Measurements from ENCODE around the gene SUSD6. TPM values are rescaled to one million over a fixed set of nuclear protein-coding genes. Genes with fewer than 3 reads are reported as not detected.

Gene SUSD6
- total and polyA plus RNA-seq, 2 experiments from 2014 or later, result 2.8 to 3.4 TPM

GRCh38 chr14:69753860-69754259 is 142.5 kb downstream of the SUSD6 start:
- Histone ChIP-seq H3K4me3 (no peak overlapping the region), H3K9me2 (ENCODE audit: insufficient read depth) (no peaks in the 10 kb centered on the region), H3K4me1 (ENCODE audit: insufficient read depth) (no peaks in the 10 kb centered on the region), H2AFZ (peak overlapping the region; percentile 48), H3F3A (replicated peaks; ENCODE audit: low read depth) (no peaks in the 10 kb centered on the region), H3K27me3 (ENCODE audit: insufficient read depth) (no peaks in the 10 kb centered on the region), H3K4me2 (no peak overlapping the region), H3K36me3 (ENCODE audit: insufficient read depth) (no peaks in the 10 kb centered on the region), H3K27ac (ENCODE audit: low read depth) (no peak overlapping the region), H4K20me1 (replicated peaks; ENCODE audit: insufficient read depth) (no peaks in the 10 kb centered on the region), H3K79me2 (replicated peaks; ENCODE audit: insufficient read depth) (no peaks in the 10 kb centered on the region)
- ATAC-seq (no peak), DNase-seq (ENCODE audit: low spot score) (no peak)
- H3K27ac Mint-ChIP-seq, result no peak overlapping the region
- H3K9me3 Mint-ChIP-seq, result no peaks in the 10 kb centered on the region
- H3K27me3 Mint-ChIP-seq (ENCODE audit: insufficient read depth, low read depth, poor library complexity), result peaks cover 2% of the 10 kb centered on the region
- no peaks in the 10 kb centered on the region for H3K36me3 Mint-ChIP-seq (ENCODE audit: low read depth)
- H3K4me1 Mint-ChIP-seq, result peaks cover 5% of the 10 kb centered on the region; the same call in 1 of the 3 replicates
- TF ChIP-seq STAT1 (IDR thresholded peaks at IDR 0.05; ENCODE audit: unreplicated experiment), result no peak
- no peak for TF ChIP-seq EZH2 (IDR thresholded peaks at IDR 0.05; ENCODE audit: low read depth, unreplicated experiment)
- no peak for TF ChIP-seq JUNB (IDR thresholded peaks at IDR 0.05; ENCODE audit: unreplicated experiment)
- TF ChIP-seq, protein P1, sequence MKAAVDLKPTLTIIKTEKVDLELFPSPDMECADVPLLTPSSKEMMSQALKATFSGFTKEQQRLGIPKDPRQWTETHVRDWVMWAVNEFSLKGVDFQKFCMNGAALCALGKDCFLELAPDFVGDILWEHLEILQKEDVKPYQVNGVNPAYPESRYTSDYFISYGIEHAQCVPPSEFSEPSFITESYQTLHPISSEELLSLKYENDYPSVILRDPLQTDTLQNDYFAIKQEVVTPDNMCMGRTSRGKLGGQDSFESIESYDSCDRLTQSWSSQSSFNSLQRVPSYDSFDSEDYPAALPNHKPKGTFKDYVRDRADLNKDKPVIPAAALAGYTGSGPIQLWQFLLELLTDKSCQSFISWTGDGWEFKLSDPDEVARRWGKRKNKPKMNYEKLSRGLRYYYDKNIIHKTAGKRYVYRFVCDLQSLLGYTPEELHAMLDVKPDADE (IDR thresholded peaks at IDR 0.05), result no peak
- TF ChIP-seq CTCF (conservative IDR thresholded peaks at IDR 0.05; ENCODE audit: low read depth in 2 of 2), result no peak
- no peak for TF ChIP-seq CREB1 (CRISPR knock-in tag; IDR thresholded peaks at IDR 0.05; ENCODE audit: low read depth)
- TF ChIP-seq ZNF462 (CRISPR knock-in tag; IDR thresholded peaks at IDR 0.05), result no peak
- TF ChIP-seq, protein P2, sequence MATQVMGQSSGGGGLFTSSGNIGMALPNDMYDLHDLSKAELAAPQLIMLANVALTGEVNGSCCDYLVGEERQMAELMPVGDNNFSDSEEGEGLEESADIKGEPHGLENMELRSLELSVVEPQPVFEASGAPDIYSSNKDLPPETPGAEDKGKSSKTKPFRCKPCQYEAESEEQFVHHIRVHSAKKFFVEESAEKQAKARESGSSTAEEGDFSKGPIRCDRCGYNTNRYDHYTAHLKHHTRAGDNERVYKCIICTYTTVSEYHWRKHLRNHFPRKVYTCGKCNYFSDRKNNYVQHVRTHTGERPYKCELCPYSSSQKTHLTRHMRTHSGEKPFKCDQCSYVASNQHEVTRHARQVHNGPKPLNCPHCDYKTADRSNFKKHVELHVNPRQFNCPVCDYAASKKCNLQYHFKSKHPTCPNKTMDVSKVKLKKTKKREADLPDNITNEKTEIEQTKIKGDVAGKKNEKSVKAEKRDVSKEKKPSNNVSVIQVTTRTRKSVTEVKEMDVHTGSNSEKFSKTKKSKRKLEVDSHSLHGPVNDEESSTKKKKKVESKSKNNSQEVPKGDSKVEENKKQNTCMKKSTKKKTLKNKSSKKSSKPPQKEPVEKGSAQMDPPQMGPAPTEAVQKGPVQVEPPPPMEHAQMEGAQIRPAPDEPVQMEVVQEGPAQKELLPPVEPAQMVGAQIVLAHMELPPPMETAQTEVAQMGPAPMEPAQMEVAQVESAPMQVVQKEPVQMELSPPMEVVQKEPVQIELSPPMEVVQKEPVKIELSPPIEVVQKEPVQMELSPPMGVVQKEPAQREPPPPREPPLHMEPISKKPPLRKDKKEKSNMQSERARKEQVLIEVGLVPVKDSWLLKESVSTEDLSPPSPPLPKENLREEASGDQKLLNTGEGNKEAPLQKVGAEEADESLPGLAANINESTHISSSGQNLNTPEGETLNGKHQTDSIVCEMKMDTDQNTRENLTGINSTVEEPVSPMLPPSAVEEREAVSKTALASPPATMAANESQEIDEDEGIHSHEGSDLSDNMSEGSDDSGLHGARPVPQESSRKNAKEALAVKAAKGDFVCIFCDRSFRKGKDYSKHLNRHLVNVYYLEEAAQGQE (IDR thresholded peaks at IDR 0.05; ENCODE audit: unreplicated experiment), result no peak
- TF ChIP-seq ZNF331 (CRISPR knock-in tag; IDR thresholded peaks at IDR 0.05; ENCODE audit: low read depth), result no peak
- no peak for TF ChIP-seq NANOG (IDR thresholded peaks at IDR 0.05; ENCODE audit: borderline replicate concordance)
- no peak for TF ChIP-seq ZNF114 (CRISPR knock-in tag; IDR thresholded peaks at IDR 0.05)
- TF ChIP-seq POLR2AphosphoS5 (IDR thresholded peaks at IDR 0.05; ENCODE audit: low read depth), result no peak
- TF ChIP-seq EZH2phosphoT487 (IDR thresholded peaks at IDR 0.05; ENCODE audit: unreplicated experiment), result no peak
- no peak overlapping the region for H3K4me3 Mint-ChIP-seq

Data from GM23338 (cell line).